ENCODE measurements around the gene LRMDA. TPM values are rescaled to one million over a fixed set of nuclear protein-coding genes. Genes with fewer than 3 reads are reported as not detected.

LRMDA gene
- total and polyA plus RNA-seq, 2 donors (not counting 3 experiments of a cell fraction or from before 2014, with no cell fraction given) = 9.7 to 18.0 TPM

- CTCF ChIA-PET = interaction anchor here (0.9 to 1.6 kb wide), 2 partner anchors 12 to 247 kb away, joined by 3 read pairs; no protein-coding TSS in a partner anchor
- H3K9me1 ChIP-seq (replicated peaks; ENCODE audit: control insufficient read depth, extremely low read depth, insufficient read depth, low read length) = no peaks in the 10 kb centered on the region
- FAIRE-seq = no peak
Measured at GRCh38 chr10:76297780-76298281, 866.4 kb downstream of the LRMDA start.

GRCh38 chr10:76298329-76298728 is 866.9 kb downstream of the LRMDA start:
- intact Hi-C loops (cut with micrococcal nuclease) (no loop called here), dilution Hi-C loops (cut with MboI; ENCODE audit: extremely low pct_ligation_motif_present, low sequenced_read_pairs) (no loop called here)
- no peak overlapping the region for H2AFZ ChIP-seq (ENCODE audit: low read depth, low read length)
- no peak overlapping the region for H3K9ac ChIP-seq (replicated peaks; ENCODE audit: extremely low read depth, insufficient read depth, low read length)
- TF ChIP-seq MAX (IDR thresholded peaks at IDR 0.05; ENCODE audit: insufficient read depth, insufficient read length) (no peak), MYC (IDR thresholded peaks at IDR 0.05; ENCODE audit: low read depth, low read length) (no peak), FOS (IDR thresholded peaks at IDR 0.05; ENCODE audit: borderline replicate concordance, insufficient read depth, low read length) (no peak), EZH2 (IDR thresholded peaks at IDR 0.05; ENCODE audit: borderline replicate concordance, low read depth, low read length, severe bottlenecking) (no peak), POLR2A (IDR thresholded peaks at IDR 0.05; ENCODE audit: low read depth, low read length) (no peak)
- BruUV-seq (replicated peaks) = no TSS peak
- POLR2A ChIA-PET = no interaction called here
- no peaks in the 10 kb centered on the region for H3K27me3 ChIP-seq (ENCODE audit: control insufficient read depth in 2 of 2, insufficient read depth in 2 of 2, low read length in 2 of 2)
- no peak overlapping the region for H3K4me3 ChIP-seq (replicated peaks in 1 of 3; ENCODE audit: insufficient read depth in 1 of 3, low read depth in 1 of 3, low read length in 3 of 3)
- no peaks in the 10 kb centered on the region for H4K20me1 ChIP-seq (replicated peaks; ENCODE audit: control insufficient read depth, extremely low read depth, insufficient read depth, low read length)
- DNase-seq (ENCODE audit: low read depth, low spot score) (no peak), FAIRE-seq (no peak)
- no peak overlapping the region for H3K27ac ChIP-seq (ENCODE audit: insufficient read depth, low read depth, low read length)
- no peaks in the 10 kb centered on the region for H3K79me2 ChIP-seq (ENCODE audit: control insufficient read depth, insufficient read depth, low read length)
- H3K4me2 ChIP-seq (ENCODE audit: insufficient read depth, low read length) = no peak overlapping the region
- H3K9me1 ChIP-seq (replicated peaks; ENCODE audit: control insufficient read depth, extremely low read depth, insufficient read depth, low read length) = no peaks in the 10 kb centered on the region
- no peaks in the 10 kb centered on the region for H3K9me3 ChIP-seq (replicated peaks; ENCODE audit: control insufficient read depth, insufficient read depth, low read length)
- no peaks in the 10 kb centered on the region for H3K36me3 ChIP-seq (ENCODE audit: control insufficient read depth in 2 of 2, extremely low read depth in 1 of 2, insufficient read depth in 2 of 2, low read length in 2 of 2)
- no peaks in the 10 kb centered on the region for H3K4me1 ChIP-seq (ENCODE audit: control insufficient read depth, extremely low read depth, insufficient read depth, low read length)
- CTCF ChIA-PET = interaction anchor here (0.9 to 1.6 kb wide), 2 partner anchors 11 to 247 kb away, joined by 3 read pairs; no protein-coding TSS in a partner anchor

More at GRCh38 chr10:76297780-76298281, 866.4 kb downstream of the LRMDA start:
- no peaks in the 10 kb centered on the region for H4K20me1 ChIP-seq (replicated peaks; ENCODE audit: control insufficient read depth, extremely low read depth, insufficient read depth, low read length)
- H3K36me3 ChIP-seq (ENCODE audit: control insufficient read depth in 2 of 2, extremely low read depth in 1 of 2, insufficient read depth in 2 of 2, low read length in 2 of 2) = no peaks in the 10 kb centered on the region
- no TSS peak for BruUV-seq (replicated peaks)
- POLR2A ChIA-PET = no interaction called here
- no peak overlapping the region for H3K9ac ChIP-seq (replicated peaks; ENCODE audit: extremely low read depth, insufficient read depth, low read length)
- no peaks in the 10 kb centered on the region for H3K4me1 ChIP-seq (ENCODE audit: control insufficient read depth, extremely low read depth, insufficient read depth, low read length)
- TF ChIP-seq POLR2A (IDR thresholded peaks at IDR 0.05; ENCODE audit: low read depth, low read length) (no peak), FOS (IDR thresholded peaks at IDR 0.05; ENCODE audit: borderline replicate concordance, insufficient read depth, low read length) (no peak), POLR2AphosphoS5 (IDR thresholded peaks at IDR 0.05; ENCODE audit: insufficient read depth, low read depth, low read length) (no peak), GATA2 (IDR thresholded peaks at IDR 0.05; ENCODE audit: insufficient read depth, insufficient read length, low read depth, low read length) (no peak)
- dilution Hi-C loops (cut with MboI; ENCODE audit: extremely low pct_ligation_motif_present, low sequenced_read_pairs) (no loop called here), intact Hi-C loops (cut with micrococcal nuclease) (no loop called here)
- DNase-seq (ENCODE audit: low read depth, low spot score) = no peak
- H2AFZ ChIP-seq (ENCODE audit: low read depth, low read length) = no peak overlapping the region
- H3K4me3 ChIP-seq (replicated peaks in 1 of 3; ENCODE audit: insufficient read depth in 1 of 3, low read depth in 1 of 3, low read length in 3 of 3) = no peak overlapping the region
- H3K27me3 ChIP-seq (ENCODE audit: control insufficient read depth in 2 of 2, insufficient read depth in 2 of 2, low read length in 2 of 2) = no peaks in the 10 kb centered on the region
- H3K79me2 ChIP-seq (ENCODE audit: control insufficient read depth, insufficient read depth, low read length) = no peaks in the 10 kb centered on the region
- no peaks in the 10 kb centered on the region for H3K9me3 ChIP-seq (replicated peaks; ENCODE audit: control insufficient read depth, insufficient read depth, low read length)
- no peak overlapping the region for H3K4me2 ChIP-seq (ENCODE audit: insufficient read depth, low read length)
- H3K27ac ChIP-seq (ENCODE audit: insufficient read depth, low read depth, low read length) = no peak overlapping the region
